Embryonic facial prominence (tissue), 1 donor: Measurements from ENCODE around the gene CTRB2.

Source experiments
- DNase-seq: peaks from one replicate; pipeline ENCODE4 v3.0.0-alpha.2; 2016; ENCODE audit errors: extremely low spot score

CTRB2 gene

DNA sequence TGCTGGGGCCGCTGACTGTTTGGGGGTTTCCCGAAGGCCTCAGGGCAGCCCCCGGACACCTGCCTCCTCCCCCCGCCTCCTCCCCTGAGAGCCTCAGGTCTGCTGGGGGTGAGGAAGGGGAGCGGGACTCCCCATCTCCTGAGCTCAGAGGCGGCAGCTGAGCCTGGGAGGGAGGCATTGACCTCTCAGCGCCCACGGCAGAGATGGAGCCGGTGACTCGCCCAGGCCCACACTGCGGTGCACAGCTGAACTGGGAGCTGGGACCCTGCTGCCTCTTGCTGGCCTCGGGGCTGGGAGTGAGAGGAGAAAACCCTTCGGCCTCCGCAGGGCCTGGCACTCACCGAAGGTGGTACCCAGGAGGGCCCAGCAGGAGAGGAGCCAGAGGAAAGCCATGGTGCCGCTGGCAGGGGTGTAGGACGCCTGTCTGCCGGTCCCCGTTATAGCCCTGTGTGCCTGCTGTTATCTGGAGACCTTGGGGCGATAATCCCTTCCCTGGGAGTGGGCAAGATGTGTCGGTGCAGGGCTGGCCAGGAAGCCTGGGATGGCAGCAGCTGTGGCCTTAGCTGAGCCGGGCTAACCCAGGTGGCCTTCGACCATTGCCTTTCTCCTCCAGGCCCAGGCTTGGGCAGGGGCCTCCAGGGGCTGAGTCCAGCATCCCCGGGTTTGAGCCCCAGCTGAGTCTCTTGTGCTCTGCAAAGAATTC lies at the start of gene CTRB2:
CTRB2 (minus strand) TSS at position 413 of the 703 bp plus-strand sequence; CDS start at position 393, 20 bp downstream.
- DNase-seq = no peak

DNA sequence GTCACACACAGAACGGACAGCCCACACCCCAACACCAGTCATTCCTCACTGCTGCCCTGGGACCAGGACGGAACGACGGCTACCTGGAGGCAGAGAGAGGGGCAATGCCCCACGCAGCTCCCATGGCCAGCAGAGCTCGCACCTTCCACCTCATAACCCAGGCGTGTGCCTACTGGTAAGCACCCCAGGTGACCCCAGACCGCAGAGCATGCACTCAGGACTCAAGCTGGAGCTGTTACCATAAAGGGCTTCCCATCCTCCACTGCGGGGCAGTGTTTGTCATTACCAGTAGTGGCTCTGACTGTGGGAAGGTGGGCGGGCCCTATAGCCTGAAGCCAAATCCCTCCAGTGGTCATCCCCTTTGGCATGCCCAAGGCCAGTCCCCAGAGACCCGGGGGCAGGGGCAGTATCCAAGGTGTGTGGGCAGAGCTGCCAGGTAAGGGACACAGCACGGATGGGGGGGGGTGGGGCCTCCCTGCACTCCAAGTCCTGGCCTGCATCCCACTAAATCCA lies 49.2 kb upstream of the CTRB2 start:
- no peak for DNase-seq

DNA sequence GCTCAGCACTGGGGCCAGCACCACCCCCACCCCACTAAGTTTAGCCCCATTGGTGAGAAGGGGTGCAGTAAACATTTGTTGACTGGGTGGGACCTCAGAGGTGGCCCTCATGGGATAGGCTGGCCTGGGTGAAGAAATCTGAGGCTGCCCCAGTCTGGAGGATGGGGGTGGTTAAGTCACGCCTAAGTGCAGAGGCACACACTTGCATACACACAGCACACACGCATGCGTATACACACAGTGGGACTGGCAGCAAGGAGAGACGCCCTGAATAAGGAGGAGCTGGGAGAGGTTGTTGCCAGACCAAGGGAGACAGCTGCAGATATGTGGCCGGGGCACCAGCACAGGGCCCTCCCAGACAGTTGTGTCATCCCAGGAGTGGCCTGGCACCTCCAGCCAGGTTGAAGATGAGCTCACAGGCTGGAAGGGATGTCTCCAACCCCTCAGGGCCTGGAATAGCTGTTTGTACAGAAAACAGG lies 47.4 kb upstream of the CTRB2 start:
- no peak for DNase-seq

DNA sequence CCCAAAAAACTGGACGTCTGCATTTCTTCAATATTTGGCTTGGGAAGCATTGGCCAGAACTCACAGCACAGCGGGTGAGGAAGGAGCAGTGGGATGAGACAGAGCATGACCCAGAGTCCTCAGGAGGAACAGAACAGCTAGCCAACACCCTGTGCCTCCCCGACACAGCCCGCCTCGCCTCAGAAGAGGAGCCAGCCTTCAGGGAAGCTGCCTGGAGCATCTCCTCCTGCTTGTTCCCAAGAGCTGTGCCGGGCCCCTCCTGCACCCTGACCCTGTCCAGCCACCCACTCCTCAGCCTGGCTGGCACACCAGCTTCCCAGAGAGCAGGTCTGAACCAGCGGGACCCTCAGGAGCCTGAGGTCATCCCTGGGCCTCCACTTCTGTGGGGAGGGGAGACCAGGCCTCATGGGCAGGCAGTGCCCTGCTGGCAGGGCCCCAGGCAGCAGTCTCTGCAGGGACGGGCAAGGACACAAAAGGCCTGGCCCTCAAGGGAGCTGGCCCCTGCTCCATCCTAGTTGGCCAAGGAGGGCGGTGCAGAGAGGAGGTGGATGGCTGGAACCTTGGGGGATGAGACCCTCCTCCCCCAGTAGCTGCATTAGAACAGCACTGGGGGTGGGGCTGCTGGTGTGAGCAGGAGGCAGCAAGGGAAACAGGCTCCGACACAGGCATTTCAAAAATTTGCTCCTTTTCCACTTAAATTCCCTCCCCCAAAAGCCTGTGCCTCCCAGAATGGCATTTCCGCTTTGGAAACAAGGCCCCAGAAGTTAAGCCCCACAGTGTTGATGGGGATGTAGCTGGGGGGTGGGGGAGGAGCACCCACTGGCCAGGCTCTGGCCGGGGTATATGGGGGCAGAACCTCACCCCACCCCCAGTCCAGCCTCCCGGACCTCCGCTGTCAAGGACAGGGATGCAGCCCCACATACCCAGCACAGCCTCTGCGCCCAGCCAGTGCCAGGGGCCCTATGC lies 46.3 kb upstream of the CTRB2 start:
- peak; percentile 52 for DNase-seq

DNA sequence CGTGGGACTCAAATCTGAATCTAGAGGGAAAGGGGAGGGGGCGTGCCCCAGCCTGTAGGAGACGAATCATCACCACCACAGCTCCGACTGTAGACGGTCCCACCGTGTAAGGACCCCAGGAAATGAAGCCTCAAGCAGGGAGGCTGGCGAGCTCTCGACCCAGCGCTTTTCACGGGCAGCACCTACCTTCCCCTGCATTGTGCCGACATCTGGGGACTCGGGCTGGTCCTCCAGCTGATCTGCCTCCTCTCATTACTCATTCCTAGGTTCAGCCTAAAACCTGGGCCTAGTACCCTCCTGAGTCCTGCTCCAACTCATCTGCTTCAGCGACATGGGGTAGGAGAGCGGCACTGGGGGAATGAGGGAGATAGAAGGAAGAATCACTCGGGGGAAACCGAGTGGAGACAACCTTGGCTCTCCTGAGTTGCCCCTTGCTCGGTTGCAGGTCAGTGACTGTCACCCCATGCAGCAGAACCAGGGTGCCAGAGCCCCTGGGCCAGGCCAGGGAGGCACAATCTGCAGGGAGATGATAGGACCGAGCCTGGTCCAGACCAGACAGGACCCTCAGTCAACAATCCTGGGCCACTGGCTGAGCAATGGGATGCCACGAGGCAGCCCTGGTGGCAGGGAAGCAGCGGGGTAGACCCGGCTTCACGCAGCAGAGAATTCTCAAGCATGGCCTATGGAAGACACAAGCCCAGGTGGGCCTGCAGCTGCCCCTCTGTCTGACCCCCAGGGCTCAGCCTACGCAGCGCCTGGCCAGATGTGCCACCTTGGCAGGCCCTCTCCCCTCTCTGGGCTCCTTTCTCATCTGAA lies 45.3 kb upstream of the CTRB2 start:
- DNase-seq = no peak

DNA sequence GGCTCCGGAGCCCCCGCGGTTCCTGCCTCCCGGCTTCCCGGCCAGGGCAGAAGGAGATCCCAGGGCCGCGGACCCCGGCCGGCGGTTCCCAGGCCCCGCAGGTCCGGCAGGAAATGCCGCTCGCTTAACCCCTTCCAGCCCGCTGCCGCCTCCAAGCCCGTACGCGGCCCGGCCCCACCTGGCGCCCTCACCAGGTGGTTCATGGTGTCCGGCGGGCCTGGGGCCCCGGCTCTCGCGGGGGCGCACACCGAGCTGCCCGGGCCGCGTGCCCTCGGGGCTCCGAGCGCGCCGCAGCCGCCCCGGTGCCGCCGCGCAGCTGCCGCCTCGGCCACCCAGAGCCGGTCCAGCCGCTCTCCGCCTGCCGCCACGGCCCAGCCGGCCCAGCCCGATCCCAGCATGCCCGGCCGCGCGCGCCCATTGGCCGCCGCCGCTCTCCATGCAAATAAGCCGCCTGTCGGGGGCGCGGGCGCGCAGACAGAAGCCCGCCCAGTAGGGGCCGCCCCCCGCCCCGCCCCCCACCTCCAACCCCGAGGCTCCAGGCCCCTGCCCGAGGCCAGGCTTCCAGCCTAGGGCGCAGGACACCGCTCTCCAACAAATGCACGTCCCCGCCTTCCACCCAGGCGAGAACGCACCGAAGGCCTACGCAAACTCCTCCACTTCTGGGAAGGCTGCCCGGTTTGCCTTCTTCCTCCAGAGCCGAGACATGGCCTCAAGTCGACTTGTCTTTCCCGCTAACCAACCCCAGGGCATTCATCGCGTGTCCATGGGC lies 44.5 kb upstream of the CTRB2 start, which contains the start of gene BCAR1:
BCAR1 (minus strand) TSS at position 345 of the 769 bp plus-strand sequence; CDS start at position 203, 142 bp downstream.
- DNase-seq = no peak

DNA sequence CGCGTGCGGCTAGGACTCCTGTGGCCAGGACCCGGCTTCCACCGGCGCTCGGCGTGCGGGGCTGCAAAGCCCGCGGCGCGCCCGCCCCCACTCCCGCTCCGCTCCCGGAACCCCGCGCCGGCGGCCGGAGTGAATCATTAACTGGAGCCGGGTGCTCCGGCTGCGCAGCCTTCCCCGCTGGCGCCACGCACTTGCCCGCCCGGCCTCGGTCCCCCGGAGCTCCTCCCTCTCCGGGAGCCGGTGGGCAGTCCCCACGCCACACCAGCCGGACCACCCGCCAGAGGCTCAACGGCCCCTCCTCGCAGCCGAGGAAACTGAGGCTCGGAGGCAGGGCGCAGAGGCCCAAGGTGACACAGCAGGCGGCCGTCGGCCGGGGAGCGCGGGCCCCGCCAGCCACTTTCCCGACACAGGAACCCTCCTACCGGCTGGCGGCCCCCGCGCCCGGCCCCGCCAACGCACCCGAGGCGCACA lies 43.9 kb upstream of the CTRB2 start:
- no peak for DNase-seq

DNA sequence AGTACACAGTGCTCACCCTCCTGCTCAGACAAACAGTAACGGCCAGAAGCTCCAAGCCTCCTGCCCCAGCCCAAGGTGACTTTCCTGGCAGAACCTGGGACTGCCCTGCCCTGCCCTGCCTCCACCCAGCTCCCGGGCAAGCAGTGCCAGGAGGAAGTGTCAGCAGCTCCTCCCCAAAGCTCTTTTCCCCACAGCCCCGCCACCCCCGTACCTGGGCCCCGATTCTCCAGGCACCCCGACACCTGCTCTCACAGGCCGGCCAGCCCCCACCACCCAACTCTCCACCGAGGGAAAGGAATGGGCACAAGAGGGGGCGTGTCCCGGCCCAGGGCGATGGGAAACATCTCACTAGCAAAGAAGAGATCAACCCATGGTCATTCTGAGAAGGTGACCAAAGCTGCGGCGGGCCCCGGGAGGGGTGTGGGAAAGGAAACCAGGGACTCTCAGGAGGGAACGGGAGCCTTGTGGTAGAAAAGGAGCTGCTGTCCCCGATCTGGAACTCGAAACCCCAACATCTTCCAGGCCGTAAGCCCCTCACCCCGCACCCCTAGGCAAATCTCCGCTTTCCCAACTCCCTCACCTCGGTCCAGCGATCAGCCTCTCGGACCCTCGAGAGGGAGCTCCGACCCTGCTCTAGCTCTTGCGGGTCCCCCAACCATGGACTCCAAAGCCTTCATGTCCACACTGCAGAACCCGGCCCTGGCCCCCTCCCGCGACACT lies 43.3 kb upstream of the CTRB2 start:
- no peak for DNase-seq

DNA sequence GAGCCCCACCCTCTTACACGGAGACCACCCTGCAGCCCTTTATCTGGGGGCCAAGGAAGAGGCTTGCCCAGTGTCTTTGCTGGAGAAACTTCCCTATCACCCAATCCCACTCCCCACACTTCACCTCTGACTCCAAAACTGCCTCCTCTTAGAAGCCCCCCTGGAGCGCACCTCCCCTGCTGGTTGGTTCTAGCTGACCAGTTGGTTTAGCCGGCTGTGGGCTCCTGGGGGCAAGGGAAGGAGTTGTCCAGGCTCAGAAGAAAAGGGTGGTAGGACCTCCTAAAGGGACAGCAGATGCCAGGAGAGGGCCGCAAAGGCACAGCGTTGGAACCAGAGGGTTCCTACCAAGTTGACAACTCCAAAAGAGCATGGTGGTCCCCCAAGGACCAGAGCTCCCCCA lies 42.5 kb upstream of the CTRB2 start:
- no peak for DNase-seq

DNA sequence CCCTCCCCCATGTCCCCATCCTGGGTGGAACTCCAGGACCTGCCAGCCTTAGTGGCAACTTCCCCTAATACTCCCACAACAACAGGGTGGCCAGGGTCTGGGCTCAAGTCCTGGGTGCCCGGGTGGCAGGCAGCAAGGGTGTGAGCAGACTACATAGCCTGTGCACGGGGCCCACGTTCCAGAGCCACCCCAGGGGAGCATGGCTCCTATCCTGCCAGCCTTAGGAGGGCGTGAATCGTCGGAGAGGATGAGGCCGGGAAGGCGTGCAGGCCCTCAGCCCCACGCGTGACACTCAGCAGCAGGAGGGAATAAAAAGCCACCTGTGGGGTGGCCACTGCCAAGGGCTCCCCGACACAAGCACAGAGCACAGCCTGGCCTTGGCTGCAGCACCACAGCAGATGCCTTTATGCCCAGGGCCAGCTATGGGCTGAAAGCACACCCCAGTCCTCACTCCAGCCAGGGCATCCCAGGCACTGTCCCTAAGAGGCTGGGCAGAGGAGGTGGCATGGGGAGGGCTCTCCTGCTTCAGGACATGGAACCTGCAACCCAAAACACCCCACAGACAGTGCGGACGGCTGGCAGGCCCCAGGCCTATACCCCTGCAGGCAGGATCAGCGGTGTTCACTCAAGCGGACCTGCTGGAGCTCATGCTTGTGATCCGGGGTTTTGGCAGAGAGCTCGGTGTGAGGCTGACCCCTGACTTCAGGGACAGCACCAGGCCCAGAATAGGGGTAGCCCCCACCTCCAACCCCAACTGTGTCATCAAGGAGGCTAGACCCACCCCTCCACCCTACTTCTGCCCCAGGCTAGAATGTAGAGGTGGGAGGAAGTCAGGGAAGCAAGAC lies 41.8 kb upstream of the CTRB2 start:
- DNase-seq = no peak

DNA sequence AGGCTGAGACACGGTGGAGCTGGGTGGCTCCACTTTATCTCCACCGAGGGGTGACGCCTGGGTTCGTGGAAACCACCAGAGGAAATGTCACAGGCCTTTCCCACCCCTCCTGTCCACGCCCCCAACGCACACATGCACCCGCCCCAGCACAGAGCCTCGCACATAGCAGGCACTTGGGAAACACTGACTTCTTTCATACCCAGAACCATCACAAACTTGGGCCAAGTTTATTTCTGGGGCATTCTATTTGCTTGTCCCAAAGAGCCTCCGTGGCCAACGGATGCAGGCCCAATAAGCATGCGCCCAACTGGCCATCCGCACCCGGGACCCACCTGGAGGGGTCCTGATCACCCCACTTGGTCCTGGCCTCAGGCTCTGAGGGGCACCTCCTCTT lies 41.2 kb upstream of the CTRB2 start:
- no peak for DNase-seq

DNA sequence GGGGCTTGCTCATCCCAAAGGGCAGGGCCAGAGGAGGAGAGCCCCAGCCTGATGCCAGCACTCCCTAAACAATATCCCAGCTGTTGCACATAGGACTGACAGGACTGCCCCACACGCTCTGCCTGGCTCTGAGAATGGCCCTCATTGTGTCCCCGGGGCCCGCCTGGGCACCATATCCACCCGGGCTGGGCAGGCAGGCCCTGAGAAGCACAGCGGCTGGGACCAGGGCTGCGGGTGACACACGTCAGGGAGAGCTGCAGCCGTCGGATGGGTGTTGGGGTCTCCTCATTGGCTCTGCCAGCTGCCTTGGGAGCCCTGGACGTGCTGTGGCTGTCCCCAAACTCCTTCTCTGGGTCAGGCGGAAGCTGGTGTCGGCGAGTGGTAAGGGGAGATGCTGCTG lies 40.3 kb upstream of the CTRB2 start:
- no peak for DNase-seq

DNA sequence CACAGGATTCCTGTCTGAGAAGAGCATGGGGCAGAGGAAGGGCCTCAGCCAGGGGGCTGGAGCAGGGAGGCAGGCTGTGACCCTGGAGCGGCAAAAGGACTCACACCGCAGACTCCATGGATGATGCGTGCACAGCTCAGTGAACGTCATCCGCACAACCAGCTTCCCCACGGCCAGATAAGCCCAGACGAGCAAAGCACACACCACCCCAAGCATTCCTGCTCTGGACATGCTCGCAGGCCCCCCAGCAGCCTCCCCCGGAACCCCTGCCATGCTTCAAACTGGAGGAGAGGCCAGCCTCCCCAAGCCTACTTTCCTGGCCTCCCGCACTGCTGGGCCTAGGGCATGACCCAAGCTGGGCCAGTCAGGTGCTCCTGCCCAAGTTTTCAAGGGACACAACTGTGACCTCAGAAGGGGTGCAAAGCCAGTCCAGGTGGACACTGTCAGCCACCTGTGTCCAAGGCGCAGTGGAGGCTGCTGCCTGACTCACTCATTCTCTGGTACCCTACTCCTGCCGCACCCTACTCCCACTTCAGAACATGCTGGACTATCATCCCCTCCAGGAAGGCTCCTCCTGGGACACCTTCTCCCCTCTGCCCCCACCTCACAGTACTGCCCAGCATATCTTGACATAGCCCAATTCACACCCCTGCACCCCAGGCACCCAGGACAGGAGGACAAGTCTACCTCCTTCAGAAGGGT lies 39.7 kb upstream of the CTRB2 start:
- DNase-seq = no peak

DNA sequence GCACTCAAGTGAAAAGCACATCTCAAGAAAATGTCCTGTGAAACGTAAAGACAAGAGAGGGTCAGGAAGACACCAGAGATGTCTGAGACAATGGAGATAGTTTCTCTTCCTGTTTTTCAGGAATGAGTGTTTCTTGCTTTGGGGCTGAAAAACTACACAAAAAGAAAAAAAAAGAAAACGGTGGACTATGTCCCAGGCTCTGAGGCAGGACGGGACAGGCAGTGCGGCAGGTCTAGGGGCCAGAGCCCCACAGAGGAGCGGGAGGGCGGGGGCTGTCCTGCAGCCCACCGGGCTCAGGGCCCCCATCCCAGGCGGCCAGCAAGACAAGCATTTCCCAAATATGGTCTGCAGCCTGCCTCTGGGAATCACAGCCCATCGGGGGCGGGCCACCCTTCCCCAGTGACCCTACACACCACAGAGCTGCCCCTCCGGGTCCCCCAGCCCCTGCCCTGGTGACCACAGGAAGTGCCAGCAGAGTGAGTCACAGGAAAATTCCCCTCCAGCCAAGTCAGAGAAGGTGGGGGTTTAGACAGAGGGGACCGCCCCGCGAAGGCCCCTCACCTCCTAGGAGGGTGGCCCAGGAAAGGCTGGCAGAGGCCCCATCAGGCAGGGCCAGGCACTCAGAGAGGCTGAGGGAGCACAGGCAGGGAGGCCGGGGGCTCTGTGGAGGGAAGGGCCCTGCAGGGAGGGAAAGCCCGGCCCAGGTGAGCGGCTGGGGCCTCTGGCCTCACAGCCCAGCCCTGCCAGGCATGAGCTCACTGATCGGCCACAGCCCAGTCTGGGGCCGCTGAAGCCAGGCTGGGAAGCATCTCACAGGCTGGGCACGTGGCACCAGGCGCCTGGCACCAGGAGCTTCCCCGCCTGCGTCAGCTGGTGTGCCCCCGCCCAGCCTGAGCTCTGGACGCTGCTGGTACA lies 38.1 kb upstream of the CTRB2 start:
- no peak for DNase-seq

DNA sequence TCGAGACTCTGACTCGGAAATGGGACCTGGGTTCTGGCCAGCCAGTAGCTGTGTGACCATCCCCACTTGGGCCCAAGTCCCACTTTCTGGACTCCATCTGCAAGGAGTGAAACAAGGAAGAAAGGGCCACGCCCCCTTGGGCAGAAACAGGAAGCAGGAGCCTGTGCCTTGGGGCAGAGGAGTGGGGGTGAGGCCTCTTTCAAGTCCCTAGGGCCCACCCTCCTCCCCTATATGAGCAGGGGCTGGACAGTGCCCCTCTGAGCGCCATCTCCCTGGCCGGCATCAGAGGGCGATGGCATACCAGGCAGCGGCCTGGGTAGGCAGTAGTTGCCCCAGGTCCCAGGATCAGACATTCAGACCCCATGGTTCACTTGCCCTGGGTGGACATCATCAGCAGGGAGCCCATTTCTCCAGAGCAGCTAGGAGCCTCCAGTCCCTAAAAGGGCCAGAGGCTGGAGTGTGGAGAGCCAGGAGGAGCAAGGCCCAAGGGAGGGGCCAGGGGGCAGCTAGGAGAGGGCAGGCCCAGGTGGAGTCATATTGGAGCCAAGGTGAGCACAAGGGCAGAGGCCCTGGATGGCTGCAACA lies 37.4 kb upstream of the CTRB2 start:
- DNase-seq = no peak

DNA sequence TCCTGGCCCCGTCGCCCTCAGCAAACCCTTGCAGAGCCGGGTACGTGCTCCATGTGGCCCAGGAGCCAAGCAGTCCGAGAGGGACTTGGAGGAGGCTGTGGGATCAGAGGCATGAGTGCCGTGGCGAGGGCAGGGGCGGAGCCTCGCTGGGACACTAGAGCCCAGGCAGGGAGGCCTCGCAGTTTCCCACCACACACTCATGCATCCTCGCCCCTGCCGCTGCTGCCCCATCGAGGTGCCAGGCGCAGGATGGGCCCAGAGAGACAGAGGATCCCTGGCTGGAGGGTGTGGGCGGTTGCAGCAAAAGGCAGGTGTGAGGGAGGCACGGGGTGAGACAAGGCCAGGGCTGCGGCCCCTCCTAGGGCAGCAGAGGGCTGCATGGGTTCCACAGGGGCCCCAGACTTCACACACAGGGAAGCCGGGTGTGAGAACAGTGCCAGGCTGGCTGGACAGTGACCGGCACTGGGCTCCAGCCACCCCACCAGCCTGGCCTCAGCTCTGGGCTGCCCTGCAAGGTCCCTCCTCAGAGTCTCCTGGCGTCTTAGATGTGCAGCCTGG lies 36.8 kb upstream of the CTRB2 start:
- no peak for DNase-seq
